Stomach (tissue), 9 donors: ENCODE data around the gene LRIG1. TPM values are rescaled to one million over a fixed set of nuclear protein-coding genes. Genes with fewer than 3 reads are reported as not detected.

Experiments
- DNase-seq, 2 donors: peaks; one replicate each; pipeline versions ENCODE4 v3.0.0 to v3.0.0-alpha.2; 2013 to 2019
- H3K27ac ChIP-seq, 5 donors: fragments of 200-600 bp in 4 of 5; sonication (generic) in 4 of 5; one replicate each; pipeline ENCODE4 v1.5.1; 2013 to 2019; ENCODE audit warnings: mild to moderate bottlenecking in 1 of 5, moderate library complexity in 1 of 5
- H3K27me3 ChIP-seq, 3 donors: fragments of 200-600 bp; sonication (generic); one replicate each; pipeline ENCODE4 v1.5.1; 2017 to 2019; ENCODE audit warnings: mixed run types in 1 of 3
- H3K36me3 ChIP-seq, 4 donors: fragments of 200-600 bp; sonication (generic); 1 replicate in 3 of 4; 2 replicates in 1 of 4; pipeline ENCODE4 v1.5.1; 2016 to 2019
- H3K4me1 ChIP-seq, 4 donors: fragments of 200-600 bp; sonication (generic); one replicate each; pipeline ENCODE4 v1.5.1; 2016 to 2019
- H3K4me3 ChIP-seq, 4 donors: fragments of 200-600 bp; sonication (generic) in 3 of 4; one replicate each; pipeline ENCODE4 v1.5.1; 2016 to 2019; ENCODE audit warnings: mild to moderate bottlenecking in 1 of 4
- H3K9me3 ChIP-seq, 4 donors: fragments of 200-600 bp; sonication (generic); one replicate each; pipeline ENCODE4 v1.5.1; 2016 to 2019
- CTCF ChIP-seq, 7 experiments: fragments of 450-650 bp in 4 of 7; fragments of 200-600 bp in 3 of 7; sonication (generic) in 3 of 7; IDR thresholded peaks; one replicate each; pipeline ENCODE4 v1.5.1; 2016 to 2019; ENCODE audit warnings: antibody characterized with exemption in 7 of 7, control low read depth in 2 of 7, mild to moderate bottlenecking in 1 of 7
- EP300 ChIP-seq: sonication (generic); formaldehyde crosslinking; IDR thresholded peaks from one replicate; pipeline ENCODE4 v1.6.1; 2017; ENCODE audit warnings: antibody characterized with exemption
- POLR2A ChIP-seq, 4 donors: fragments of 450-650 bp; IDR thresholded peaks; one replicate each; pipeline ENCODE4 v1.6.1; 2016; ENCODE audit warnings: antibody characterized with exemption in 4 of 4, control low read depth in 2 of 4, mild to moderate bottlenecking in 1 of 4, moderate library complexity in 1 of 4
- POLR2AphosphoS5 ChIP-seq, 3 donors: sonication (generic); formaldehyde crosslinking; IDR thresholded peaks; one replicate each; pipeline ENCODE4 v1.6.1; 2016; ENCODE audit warnings: antibody characterized with exemption in 3 of 3
- whole genome bisulfite sequencing, 5 donors: extraction: QIAGEN DNeasy Blood & Tissue Kit in 3 of 5; methylation state at CpG; one replicate each; pipeline versions ENCODE4 v1.1.5 to v1.1.7; 2013 to 2018; 5-methylcytosine and 5-hydroxymethylcytosine counted together
- intact Hi-C: fragments of 100-400 bp; cut with DNase I; formaldehyde crosslinking; loops from one replicate; pipeline ENCODE4 v1.15.1; 2023; ENCODE audit warnings: low total_unique reads
- polyA plus RNA-seq, 3 donors: library from polyadenylated mRNA; stranded (reverse); fragments of 200-250 nt; gene quantifications; one replicate each; pipeline ENCODE4 v1.2.3, GENCODE V29; 2013
- total RNA-seq, 5 donors: library from RNA; depleted of rRNA; stranded (reverse); fragments of >200 nt; gene quantifications; one replicate each; pipeline versions ENCODE4 v1.1.0 to v1.2.3, GENCODE V29; 2014 to 2016
- donor health status: healthy with polysubstance abuse.
- donor health status: Bipolar disorder and iron deficiency.
- donor health status: healthy.

Gene LRIG1
- total and polyA plus RNA-seq, 8 donors: 20.2 to 278 (median 87.0) TPM

GRCh38 chr3:66536791-66537190 is 36.0 kb upstream of the LRIG1 start:
- intact Hi-C loops: no loop called here
- Histone ChIP-seq H3K4me1 (no peaks in the 10 kb centered on the region), H3K4me3 (no peak overlapping the region), H3K27ac (no peak overlapping the region), H3K36me3 (no peaks in the 10 kb centered on the region), H3K27me3 (no peaks in the 10 kb centered on the region), H3K9me3 (no peaks in the 10 kb centered on the region)
- TF ChIP-seq POLR2A (IDR thresholded peaks at IDR 0.05) (no peak), EP300 (no peak), POLR2AphosphoS5 (IDR thresholded peaks at IDR 0.05) (no peak), CTCF (IDR thresholded peaks at IDR 0.05) (no peak)
- DNase-seq: no peak
- 91 to 97% (median 96%) methylated on average over 2 of the region's 2 CpGs for WGBS, 5 donors

GRCh38 chr3:66534304-66534845 is 33.6 kb upstream of the LRIG1 start:
- 43 to 66% (median 53%) methylated on average over 6 of the region's 6 CpGs for WGBS, 5 donors
- no peak for TF ChIP-seq POLR2AphosphoS5 (IDR thresholded peaks at IDR 0.05)
- TF ChIP-seq CTCF (IDR thresholded peaks at IDR 0.05): no peak
- TF ChIP-seq POLR2A (IDR thresholded peaks at IDR 0.05): no peak
- TF ChIP-seq EP300: no peak
- H3K9me3 ChIP-seq: no peaks in the 10 kb centered on the region
- H3K27ac ChIP-seq: no peak overlapping the region
- no peak for DNase-seq
- H3K27me3 ChIP-seq: no peaks in the 10 kb centered on the region
- no peaks in the 10 kb centered on the region for H3K4me1 ChIP-seq
- H3K4me3 ChIP-seq: no peak overlapping the region
- H3K36me3 ChIP-seq: no peaks in the 10 kb centered on the region
- intact Hi-C loops: no loop called here

DNA sequence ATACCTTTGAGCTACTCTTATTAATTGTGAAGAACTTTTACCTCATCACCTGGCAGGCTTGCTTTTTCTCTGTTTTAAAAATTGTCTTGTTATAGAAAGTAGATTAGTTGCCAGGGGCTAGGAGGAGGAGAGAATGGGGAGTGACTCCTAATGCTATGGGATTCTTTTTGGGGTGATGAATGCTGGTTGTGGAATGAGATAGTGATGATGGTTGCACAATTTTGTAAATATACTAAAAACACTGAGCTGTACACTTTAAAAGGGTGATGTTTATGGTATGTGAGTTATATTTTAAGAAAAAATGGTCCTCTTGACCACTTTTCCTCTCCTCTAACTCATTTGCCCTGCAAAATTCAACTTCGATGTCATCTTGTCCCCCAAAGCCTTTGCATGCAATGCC is 31.8 kb upstream of the LRIG1 start:
- H3K36me3 ChIP-seq: no peaks in the 10 kb centered on the region
- no peak for DNase-seq
- TF ChIP-seq POLR2AphosphoS5 (IDR thresholded peaks at IDR 0.05) (no peak), CTCF (IDR thresholded peaks at IDR 0.05) (no peak), POLR2A (IDR thresholded peaks at IDR 0.05) (no peak), EP300 (no peak)
- intact Hi-C loops: no loop called here
- no peaks in the 10 kb centered on the region for H3K9me3 ChIP-seq
- no peak overlapping the region for H3K4me3 ChIP-seq
- no peaks in the 10 kb centered on the region for H3K27me3 ChIP-seq
- no peaks in the 10 kb centered on the region for H3K4me1 ChIP-seq
- no peak overlapping the region for H3K27ac ChIP-seq
- 90 to 100% (median 100%) methylated on average over 1 of the region's 1 CpG for WGBS, 5 donors

- H3K9me3 ChIP-seq: no peaks in the 10 kb centered on the region
- H3K4me1 ChIP-seq: no peaks in the 10 kb centered on the region
- no peaks in the 10 kb centered on the region for H3K27me3 ChIP-seq
- intact Hi-C loops: no loop called here
- WGBS, 5 donors: 79 to 95% (median 86%) methylated on average over 1 of the region's 1 CpG
- TF ChIP-seq EP300 (no peak), CTCF (IDR thresholded peaks at IDR 0.05) (no peak), POLR2AphosphoS5 (IDR thresholded peaks at IDR 0.05) (no peak)
- no peak overlapping the region for H3K4me3 ChIP-seq
- DNase-seq: no peak
- no peaks in the 10 kb centered on the region for H3K36me3 ChIP-seq
- H3K27ac ChIP-seq: no peak overlapping the region
Measured at GRCh38 chr3:66532160-66532587, 31.4 kb upstream of the LRIG1 start.
